GM18870 (cell line): Measurements from ENCODE around the gene OGG1.

Experiments used
- ATAC-seq: cut with Tn5 transposase; IDR thresholded peaks from one replicate; pipeline ENCODE4 v1.9.1; 2021; ENCODE audit warnings: moderate library complexity; ENCODE audit not compliant: unreplicated experiment

Gene OGG1

DNA sequence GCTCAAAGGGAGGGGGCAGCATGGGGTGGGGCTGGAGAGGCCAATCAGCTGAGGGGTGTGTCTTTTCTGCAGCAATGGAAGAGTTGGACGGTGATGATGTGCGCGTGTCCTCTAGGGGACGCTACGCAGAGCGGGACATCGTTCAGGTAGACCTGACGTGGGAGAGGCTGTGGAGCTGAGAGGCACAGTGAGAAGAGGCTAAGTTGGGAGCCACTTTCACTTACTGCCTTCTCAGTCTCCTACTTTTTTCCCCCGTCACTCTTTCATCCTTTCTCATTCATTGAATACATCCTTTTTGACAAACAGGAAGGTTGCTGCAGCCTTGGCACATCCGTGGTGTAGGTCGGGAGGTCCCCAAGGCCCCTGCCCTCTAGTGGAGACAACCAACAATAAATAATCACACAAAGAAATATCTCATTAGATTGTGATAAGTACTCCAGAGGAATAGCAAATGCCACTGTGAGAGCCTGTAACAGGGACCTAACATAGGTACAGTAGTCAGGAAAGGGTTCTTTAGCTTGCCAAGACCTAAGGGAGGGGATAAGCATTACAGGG lies 22.6 kb upstream of the OGG1 start:
- no peak for ATAC-seq

DNA sequence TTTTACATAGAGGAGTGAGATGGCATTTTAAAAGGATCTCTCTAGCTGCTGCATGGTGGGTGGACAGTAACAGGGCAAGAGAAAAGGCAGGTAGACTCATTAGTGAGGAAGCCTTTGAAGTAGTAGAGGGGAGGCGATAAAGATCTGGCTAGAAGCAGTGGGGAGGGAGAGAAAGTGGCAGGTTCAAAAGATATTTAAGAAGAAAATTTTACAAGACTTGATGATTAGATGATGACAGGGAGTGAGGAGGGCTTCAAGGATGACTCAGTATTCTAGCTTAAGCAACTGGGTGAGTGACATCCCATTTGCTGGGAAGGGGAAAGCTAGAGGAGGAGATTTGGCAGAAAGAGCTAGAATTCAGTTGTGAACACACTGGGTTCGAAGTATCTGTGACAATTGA lies 22.0 kb upstream of the OGG1 start:
- ATAC-seq = no peak

DNA sequence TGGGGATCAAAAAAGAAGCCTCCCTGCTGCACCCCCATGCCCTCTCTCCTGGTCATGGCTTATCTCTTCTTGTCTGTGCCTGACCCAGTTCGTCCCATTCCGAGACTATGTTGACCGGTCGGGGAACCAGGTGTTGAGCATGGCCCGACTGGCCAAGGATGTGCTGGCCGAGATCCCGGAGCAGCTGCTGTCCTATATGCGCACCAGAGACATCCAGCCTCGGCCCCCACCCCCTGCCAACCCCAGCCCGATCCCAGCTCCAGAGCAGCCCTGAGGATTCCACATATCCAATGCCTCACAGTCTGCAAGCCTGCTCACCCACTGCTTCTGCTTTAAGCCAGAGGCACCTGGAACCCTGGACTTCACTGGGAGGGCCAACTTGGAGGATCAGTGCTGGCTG lies 20.3 kb upstream of the OGG1 start:
- ATAC-seq = no peak

DNA sequence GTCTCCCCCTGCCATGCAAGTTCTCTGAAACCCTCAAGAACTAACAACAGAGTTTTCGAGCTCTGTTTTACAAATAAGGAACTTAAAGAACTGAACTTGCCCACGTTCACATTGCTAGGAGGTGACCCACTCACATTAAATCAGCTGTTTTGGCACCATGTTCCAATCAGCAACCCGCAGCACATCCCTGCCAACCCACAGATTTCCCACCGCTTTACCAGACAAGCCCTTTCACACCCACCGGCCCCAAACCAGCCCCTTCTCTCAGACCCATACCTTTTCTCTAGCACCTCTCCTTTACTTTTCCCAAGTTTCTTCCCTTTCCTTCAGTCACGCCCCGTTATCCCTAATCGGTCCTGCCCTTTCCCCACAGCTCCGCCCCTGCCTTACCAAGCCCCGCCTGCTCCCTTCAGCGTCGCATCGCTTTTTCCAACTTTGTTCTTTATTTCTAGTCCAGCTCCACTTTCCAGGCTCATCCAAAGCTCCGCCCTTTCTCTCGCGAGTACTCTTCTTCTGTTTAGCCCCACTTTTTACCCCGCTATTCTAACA lies 19.0 kb upstream of the OGG1 start:
- peak; percentile 57 for ATAC-seq

DNA sequence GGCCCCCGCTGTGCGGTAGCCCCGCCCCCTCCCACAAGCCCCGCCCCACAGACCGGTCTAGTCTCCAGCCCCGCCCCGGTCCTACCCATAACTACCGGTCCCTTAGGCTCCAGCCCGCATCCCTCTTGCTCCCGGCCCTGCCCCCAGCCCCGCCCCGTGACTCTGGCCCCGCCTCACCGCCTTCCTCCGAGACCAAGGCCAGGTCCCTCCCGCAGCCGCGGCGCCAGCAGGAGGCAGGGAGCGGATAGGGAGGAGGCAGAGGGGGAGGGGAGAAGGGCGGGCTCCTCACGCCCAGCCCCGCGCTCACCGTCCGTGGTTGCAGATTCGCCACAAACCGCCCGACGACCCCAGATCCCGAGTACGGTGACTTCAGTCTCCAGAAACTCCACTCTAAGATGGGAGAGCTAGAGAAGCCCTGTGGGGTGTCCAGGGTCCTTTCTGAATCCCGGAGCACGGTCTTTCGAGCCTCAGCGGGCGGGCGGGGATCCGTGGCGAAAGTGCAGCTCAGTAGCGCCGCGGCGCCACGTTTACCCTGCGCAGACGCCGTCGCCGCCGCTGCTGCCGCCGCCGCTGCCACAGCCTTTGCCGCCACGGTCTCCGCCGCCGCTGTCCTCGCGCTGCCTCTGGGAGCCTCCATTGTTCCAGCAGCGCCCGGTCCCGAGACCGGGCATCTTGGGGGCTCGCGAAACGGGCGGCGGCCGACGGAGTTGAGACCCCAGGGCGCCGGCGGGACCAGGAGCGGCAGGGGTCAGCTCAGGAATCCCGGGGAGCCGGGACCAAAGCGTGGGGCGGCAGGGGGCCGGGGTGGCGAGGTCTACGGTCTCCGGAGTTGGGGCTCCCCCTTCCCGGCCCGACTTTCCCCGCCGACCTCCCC lies 18.3 kb upstream of the OGG1 start, which contains the start of gene BRPF1:
TSS of gene BRPF1 (plus strand) at position 530 of the 874 bp plus-strand sequence. CDS start 2,406 bp downstream, outside the sequence.
- peak; percentile 79 for ATAC-seq

DNA sequence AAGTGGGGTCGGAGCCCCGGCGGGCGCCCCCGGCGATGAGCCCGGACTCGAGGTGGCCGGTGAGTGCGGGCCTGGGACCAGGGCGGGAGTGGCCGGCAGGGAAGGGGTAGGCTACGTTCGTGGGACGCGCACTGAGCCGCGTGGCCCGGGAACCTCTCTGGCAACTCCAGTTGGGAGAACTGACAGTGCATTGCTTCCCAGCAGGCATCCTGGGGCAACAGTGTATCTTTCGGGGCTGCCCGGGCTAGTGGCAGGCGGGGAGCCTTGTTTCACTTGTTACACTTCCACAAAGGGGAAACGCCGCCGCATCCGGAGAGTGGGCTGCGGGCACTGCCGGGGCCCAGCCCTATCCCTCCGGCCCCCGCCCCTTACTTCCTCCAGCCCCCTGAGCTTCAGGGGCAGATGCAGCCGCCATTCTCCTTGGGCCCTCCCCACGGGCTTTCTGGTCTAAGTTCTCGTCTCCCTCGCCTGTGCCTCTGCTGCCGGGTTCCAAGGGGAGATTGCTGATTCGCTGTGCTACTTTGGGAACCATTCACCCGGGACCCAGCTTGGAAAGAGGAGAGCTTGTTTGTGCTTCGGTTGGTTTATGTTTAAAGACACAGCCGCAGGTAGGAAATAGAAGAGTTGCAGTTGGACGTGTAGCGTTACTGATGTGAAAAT lies 17.5 kb upstream of the OGG1 start:
- ATAC-seq = no peak

DNA sequence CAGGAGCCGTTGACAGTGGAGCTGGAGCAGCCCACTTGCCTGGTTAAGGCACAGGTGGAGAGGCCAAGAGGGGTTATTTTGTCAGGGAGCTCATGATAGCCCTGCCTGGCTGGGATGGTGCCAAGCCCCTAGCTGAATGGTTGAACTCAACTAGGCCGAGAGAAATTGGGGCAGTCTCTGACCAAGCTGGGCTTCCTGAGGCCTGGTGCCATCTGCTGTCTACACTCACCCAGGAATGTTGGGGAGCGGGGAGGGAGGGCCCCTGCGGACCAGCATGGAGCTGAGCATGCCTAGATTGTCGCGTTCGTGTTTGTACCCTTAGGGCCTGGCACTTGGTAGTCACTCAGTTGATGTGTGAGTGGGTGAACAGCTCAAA lies 17.0 kb upstream of the OGG1 start:
- ATAC-seq = no peak

DNA sequence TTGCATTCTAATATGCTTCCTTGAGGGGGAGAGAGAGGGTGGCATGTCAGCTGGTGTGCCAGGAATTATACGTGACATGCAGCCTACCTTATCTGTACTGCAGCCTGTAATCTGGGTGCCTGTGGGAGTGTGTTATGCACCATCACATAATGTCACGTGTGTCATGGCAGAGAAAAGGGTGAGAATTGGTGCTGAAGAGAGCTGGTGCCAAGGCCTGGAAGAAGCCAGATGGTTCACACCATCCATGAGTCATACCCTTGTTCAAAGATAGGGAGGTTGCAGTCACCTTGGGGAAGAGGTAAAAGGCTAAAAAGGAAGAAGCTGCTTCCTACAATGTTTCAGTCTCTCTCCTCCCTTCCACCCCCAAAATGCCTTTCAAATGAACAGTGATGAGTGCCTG lies 12.9 kb upstream of the OGG1 start:
- no peak for ATAC-seq

DNA sequence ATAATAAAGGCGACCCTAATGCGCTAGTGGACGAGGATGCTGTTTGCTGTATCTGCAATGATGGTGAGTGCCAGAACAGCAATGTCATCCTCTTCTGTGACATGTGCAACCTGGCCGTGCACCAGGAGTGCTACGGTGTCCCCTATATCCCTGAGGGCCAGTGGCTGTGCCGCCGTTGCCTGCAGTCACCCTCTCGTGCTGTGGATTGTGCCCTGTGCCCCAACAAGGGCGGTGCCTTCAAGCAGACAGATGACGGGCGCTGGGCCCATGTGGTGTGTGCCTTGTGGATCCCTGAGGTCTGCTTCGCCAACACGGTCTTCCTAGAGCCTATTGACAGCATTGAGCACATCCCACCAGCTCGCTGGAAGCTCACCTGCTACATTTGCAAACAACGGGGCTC lies 10.6 kb upstream of the OGG1 start:
- no peak for ATAC-seq

DNA sequence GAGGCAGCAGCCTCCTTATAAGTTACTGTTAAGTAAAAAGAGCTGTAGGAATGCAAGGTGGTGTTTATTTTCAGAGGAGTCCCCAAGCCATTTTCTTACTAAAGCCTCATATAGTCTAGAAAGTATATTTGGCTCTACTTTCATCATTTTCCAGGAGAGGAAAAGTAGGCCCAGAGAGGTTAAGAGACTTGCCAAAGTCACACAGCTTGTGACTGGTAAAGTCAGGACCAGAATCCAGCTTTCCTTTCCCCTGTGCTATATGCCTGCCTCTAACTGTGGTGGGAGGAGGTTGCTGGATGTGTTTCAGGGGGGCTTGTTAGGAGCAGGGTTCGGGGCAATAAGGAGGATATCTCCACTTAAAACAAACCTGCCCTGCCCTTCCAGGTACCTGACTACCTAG lies 7.2 kb upstream of the OGG1 start:
- no peak for ATAC-seq

DNA sequence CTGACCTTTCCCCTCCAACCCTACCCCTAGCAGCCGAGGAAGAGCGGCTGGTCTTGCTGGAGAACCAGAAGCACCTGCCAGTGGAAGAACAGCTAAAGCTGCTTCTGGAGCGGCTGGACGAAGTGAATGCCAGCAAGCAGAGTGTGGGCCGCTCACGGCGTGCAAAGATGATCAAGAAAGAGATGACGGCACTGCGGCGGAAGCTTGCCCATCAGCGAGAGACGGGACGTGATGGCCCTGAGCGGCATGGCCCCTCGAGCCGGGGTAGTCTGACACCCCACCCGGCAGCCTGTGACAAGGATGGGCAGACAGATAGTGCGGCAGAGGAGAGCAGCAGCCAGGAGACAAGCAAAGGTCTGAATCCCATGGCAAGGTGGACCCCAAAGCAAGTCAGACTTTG lies 6.2 kb upstream of the OGG1 start:
- ATAC-seq = no peak

DNA sequence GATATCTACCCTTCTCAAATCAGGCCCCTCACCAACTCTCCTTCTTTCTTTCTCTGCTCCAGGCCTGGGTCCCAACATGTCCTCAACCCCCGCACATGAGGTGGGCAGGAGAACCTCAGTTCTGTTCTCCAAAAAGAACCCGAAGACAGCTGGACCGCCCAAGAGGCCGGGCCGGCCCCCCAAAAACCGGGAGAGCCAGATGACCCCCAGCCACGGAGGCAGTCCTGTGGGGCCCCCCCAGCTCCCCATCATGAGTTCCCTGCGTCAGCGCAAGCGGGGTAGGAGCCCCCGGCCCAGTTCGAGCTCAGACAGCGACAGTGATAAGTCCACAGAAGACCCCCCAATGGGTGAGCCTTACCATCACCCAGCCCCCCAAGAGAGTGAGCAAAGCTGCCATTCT lies 5.6 kb upstream of the OGG1 start:
- ATAC-seq = no peak

DNA sequence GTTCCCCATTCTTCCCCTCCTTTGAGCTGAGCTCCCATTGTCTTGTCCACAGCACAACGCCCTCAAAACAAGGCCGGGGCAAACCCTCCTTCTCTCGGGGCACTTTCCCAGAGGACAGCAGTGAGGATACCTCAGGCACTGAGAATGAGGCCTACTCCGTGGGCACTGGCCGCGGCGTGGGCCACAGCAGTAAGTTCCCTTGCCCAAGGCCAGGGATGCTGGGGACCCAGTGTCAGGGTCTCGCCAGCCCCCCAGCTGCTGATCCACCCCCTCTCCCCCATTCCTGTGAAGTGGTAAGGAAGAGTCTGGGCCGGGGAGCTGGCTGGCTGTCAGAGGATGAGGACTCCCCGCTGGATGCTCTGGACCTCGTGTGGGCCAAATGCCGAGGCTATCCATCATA lies 4.2 kb upstream of the OGG1 start:
- ATAC-seq = no peak

DNA sequence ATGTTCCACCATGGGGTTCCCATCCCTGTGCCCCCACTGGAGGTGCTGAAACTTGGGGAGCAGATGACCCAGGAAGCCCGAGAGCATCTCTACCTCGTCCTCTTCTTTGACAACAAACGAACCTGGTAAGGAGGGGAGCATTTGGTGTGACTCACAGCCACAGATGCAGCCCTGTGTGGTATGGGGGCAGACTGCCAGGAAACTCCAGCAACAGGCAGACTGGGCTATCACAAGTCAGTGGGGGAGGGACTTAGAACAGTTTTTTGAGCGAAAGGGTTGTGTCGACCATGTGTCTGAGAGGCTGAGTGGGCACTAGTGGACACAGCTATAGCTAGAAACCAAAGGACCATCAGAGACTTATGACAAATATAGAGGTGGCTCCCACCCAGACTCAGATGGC lies 3.4 kb upstream of the OGG1 start:
- no peak for ATAC-seq

DNA sequence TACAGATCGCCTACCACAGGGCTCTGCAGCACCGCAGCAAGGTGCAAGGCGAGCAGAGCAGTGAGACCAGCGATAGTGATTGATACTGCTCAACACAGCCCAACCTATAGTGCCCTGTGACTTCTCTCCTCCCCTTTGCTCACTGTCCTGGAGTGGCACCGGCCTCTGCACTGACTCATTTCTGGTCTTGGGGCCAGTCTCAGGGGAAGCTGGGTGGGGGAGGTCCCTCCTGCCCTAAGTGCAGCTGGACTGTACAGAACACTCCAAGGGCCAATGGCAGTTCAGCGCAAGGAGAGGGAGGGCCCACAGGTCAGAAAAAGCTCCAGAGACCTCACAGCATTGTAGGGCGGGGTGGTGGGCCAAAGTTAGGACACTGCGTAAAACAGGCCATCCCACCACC lies 2.5 kb upstream of the OGG1 start:
- no peak for ATAC-seq

DNA sequence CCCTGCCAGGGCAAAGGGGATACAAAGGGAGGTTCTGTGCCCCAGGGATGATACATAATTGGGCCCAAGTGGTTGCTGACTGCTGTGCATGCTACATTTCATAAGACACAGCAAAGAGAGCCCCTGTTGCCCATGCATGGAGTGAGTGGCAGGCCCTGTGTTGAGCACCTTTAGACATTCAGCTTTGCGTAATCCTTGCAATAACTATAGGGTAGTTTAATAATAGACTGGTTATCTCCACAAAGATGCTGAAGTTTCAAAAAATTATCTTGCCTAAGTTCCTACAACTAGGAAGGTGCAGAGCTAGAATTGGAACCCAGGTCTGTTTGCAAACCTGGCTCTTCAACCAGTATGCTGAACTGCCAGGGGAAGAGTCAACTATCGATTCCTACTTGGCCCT lies 1.7 kb upstream of the OGG1 start:
- ATAC-seq = no peak

DNA sequence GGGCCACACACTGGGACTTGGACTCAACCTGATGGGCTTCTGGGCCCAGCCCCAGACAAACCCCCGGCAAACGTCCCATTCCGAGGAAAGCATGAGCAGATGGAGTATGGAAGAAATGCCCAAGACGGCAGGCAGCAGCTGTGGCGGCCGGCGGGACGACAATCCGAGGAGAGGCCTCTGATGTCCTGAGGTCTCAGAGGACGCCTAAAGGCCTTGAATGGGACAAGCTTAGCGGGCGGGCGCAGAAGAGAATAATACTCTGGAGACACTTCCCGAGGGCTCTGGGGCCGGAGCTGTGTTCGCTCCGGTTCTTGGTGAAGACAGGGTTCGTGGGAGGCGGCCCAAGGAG lies 482 bp upstream of the OGG1 start:
- ATAC-seq = no peak

DNA sequence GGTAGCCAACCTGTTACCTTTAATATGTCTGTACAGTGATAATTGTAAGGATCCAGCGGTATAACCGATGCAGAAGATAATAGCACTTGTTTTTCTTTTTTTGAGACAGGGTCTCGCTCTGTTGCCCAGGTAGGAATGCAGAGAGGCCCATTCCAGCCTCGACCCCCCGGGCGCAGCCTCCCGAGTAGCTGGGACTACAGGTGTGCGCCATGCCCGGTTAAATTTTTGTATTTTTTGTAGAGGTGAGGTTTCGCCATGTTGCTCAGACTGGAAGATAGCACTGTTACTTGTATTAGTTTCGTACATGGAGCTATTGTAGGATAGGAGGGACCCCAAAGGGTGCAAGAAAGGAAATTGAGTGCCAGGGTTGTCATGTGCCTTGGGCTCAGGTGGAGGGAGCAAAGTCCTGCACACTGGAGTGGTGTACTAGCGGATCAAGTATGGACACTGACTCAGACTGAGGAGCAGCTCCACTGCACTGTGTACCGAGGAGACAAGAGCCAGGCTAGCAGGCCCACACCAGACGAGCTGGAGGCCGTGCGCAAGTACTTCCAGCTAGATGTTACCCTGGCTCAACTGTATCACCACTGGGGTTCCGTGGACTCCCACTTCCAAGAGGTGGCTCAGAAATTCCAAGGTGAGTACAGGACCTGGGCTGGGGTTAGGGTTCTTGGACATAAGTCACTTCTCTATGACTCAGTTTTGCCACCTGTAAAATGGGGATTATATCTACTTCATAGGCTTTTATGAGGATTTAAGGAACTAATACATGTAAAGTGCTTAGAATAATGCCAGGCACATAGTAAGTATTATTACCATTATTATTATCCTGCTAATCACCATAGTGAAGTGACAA lies 1.0 kb downstream of the OGG1 start:
- ATAC-seq = no peak

DNA sequence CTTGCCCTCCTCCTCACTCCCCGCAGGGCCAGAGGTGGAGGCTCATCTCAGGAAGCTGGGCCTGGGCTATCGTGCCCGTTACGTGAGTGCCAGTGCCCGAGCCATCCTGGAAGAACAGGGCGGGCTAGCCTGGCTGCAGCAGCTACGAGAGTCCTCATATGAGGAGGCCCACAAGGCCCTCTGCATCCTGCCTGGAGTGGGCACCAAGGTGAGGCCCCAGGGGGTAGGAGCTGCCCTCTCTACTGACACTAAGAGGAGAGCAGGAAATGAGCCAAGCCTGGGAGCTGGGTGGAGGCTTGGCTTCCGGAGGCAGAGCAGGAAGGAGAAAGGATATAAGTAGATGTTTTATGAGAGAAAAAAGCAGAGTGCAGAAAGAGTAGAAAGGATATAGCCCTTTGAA lies 4.9 kb downstream of the OGG1 start:
- ATAC-seq = no peak

DNA sequence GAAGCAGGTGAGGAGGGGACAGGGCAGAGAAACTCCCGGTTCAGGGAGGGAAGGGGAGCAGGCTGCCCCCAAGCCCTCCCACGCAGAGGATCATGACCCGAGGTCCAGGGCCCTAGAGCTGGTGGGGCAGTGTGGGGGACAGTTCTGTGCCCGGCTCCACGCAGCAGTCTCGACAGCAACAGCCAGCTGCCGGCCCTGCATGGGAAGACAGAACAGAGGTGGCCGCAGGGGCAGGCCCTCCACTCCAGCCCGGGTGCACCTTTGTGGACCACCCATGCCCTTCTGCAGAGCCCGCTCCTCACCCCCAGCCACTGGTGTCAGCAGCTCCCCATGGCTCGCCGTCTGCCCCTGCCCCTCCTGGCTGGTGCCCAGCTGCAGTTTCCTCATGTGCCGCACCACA lies 7.7 kb downstream of the OGG1 start:
- no peak for ATAC-seq
